ENCODE results near the gene ELAVL2.

Gene ELAVL2

DNA sequence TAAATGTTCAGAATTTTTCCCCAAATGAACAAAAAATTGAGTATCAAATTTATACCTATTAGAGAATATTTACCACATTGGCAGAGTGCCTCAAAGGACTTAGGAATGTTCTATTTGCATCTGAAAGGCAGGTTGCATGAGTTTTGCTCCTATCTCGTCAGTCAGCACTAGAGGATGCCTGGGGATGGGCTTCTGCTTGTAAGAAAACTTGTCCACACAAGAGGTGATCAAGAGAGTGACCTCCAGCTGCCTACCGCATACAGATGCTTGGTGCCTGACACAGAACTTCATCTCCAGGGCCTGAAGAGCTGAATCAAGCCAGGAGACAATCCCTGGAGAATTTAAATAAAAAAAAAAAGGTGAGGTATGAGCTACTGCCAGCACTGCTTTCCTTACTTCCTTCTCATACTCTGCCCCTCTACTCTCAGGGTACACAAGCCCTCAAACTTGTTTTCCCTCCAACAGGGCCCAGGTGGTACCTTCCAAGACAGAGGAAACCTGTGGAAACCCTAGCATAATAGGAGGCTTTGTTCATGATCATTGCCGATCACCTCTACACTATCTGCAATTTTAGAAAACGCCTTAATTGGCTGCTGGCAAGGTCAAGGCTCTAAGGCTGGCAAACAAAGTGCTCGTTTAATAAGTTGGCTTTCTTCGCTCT lies 166.6 kb downstream of the ELAVL2 start:
- no peak for DNase-seq (ENCODE audit: low spot score)

DNA sequence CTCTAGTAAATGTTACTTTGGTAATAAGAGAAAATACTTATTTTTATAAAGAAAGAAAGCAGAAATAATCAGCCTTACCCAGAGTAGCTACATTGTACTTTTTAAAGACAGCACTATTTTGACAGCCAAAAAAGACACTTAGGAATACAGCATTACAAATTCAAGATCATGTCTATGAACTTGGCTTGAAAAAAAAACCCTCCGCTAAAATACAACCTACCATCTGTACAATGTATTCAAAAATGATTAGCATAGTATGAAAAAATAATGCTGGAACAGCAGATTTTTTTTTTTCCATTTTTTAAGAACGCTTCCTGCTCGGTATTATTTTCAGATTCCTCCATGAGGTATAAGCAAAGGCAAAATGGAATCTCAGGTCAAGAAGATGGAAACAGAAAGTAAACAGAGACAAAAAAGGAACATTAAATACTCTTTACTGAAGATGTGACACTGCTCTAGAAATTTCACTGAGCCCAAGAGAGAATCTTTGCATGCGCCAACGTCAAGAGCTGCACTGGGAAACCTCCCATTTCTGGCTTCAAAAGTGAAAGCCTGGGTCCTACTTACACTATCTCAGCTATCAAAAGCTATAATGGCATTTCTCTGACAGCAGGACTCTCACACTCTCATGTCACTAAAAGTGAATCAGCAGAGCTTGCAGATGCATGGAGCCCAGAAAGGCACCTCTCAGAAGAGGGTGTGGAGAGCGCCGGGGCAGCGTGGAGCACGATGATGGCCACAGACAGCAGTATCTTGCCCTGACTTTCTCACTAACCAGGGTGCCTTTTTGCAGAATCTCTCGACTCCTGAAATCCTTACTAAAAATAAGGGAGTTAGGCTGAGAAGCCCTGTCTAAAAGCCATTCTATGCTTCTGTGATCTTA lies 167.4 kb downstream of the ELAVL2 start:
- DNase-seq (ENCODE audit: low spot score) = no peak

DNA sequence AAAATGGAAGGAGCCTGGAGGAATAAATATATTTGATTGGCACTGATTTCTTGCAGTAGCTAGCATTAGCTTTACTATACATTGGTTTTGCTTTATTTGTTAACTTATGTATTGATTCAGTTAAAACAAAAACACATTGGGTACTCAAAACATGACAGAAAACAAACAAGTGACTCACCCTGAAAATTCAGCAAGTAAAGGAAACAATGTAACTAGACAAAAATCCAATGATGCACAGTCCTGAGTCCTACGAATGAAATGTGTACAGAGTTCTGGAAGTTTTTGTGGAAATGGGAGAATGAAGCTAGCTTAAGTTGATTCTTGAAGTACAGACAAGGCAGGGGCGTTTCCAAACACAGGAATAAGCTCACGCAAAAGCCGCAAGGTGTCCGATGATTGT lies 175.0 kb downstream of the ELAVL2 start:
- no peak for DNase-seq (ENCODE audit: low spot score)

DNA sequence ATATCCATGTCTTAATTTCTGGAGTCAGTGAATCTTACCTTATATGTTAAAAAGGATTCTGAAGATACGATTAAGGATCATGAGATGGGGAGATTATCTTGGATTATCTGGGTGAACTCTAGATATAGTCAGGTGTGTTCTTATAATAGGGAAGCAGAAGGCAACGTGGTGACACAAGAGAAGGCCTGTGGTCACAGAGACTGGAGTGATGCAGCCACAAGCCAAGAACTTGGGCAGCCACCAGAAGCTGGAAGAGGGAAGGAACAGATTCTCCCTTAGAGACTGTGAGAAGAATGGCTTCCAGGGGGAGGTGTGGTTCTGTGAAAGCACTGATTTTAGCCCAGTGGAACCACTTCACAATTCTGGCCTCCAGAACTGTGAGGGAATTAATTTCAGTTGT lies 177.4 kb downstream of the ELAVL2 start:
- no peak for DNase-seq (ENCODE audit: low spot score)

DNA sequence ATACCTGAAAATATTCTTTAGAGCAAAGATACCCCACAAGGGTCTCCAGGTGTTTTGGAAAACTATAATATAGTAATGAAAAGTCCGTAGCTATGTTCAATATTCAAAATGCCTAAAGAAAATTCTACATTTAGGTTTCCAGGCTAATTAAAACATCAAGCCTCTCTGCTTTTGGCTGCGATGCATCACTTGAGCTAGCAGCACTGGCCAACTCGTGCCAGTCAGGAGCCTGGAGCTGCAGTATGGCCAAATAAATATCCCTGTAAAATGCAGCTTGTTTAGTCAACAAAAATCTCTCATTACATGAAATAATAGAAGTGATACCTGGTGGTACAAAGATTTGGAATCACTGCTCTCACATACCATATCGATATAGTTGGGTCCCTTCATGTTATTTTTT lies 181.1 kb downstream of the ELAVL2 start:
- no peak for DNase-seq (ENCODE audit: low spot score)

DNA sequence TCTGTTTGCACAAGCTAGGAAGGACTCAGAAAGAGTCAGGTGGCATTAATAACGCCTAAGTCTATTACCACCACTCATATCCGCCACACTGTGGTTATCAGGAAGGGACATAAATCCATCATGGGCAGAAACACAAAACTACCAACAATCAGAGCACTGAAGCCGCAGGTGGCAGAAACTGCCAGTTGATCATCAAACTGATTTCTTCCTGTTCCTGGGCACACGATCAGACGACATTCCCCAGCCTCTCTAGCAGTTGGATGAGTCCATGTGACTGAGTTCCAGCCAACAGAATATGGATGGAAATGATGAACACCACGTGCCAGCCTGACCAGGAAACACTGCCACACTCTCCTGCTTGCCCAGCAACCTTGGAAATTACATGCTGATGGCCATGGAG lies 181.7 kb downstream of the ELAVL2 start:
- DNase-seq (ENCODE audit: low spot score) = no peak

DNA sequence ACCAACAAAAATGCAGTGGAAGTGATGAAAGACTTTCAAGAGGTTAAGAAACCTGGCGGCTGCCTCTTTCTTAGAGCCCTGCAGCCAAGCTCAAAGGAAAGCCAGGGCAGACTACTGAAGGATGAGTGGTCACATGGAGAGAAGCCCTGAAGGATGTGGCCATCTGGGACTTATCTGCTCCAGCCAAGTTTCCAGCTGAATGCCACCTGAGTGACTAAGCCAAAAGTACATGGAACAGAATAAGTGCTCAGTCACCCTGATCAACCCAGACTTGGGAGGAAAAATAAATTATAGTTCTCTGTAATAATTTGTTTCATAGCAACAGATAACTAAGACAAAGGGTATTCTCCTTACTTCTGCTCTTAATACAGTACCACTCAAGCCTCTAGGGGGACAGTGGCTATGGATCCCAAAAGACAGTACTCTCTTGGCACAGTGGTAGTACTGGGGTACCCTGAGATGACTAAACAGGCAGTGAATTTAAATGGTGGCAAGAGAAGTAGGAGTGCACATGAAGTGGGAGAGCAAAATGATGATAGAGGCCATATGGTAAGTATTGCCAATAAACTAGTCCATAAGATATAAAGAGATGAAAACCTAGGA lies 182.3 kb downstream of the ELAVL2 start:
- no peak for DNase-seq (ENCODE audit: low spot score)
